GM12878 (cell line): Measurements from ENCODE around the gene CYSTM1. TPM values are rescaled to one million over a fixed set of nuclear protein-coding genes. Genes with fewer than 3 reads are reported as not detected.

Experiments used
- ATAC-seq: fragments of 200-7000 bp; cut with Tn5 transposase; 3 replicates; pipeline ENCODE4 v1.9.1; 2020; ENCODE audit warnings: mild to moderate bottlenecking, moderate library complexity
- BruUV-seq: library from RNA; stranded (reverse); fragments of 400-500 nt; replicated peaks from 2 replicates; lab custom pipeline; 2021; lab: Mats Ljungman, UMichigan
- CTCF ChIA-PET: fragments of 300-600 bp; sonication (Branson Sonifier 250); formaldehyde crosslinking; extraction: SDS; loops from one replicate; lab custom pipeline; 2021; ENCODE audit warnings: inconsistent platforms; lab: Yijun Ruan, JAX
- POLR2A ChIA-PET: fragments of 350-600 bp; formaldehyde crosslinking; extraction: SDS; loops from one replicate; lab custom pipeline; 2021; ENCODE audit warnings: inconsistent platforms; lab: Charles Lee
- RAD21 ChIA-PET: fragments of 300-600 bp; sonication (Branson Sonifier 250); formaldehyde crosslinking; loops from one replicate; lab custom pipeline; 2023; ENCODE audit warnings: antibody characterized with exemption; ENCODE audit not compliant: unreplicated experiment; lab: Charles Lee
- SMC1A ChIA-PET: fragments of 300-600 bp; sonication (Branson Sonifier 250); formaldehyde crosslinking; loops from one replicate; lab custom pipeline; 2023; ENCODE audit not compliant: unreplicated experiment, uncharacterized antibody; lab: Charles Lee
- DNase-seq: peaks from one replicate; pipeline ENCODE4 v3.0.0-alpha.2; 2011; ENCODE audit warnings: low read depth, low spot score
- FAIRE-seq: peaks from 3 replicates; lab custom pipeline; 2011; peaks lifted over from hg19 to GRCh38; lab: Jason Lieb, UNC
- H2AFZ ChIP-seq: 2 replicates; pipeline ENCODE4 v1.6.0; 2011; ENCODE audit warnings: low read depth, low read length, control low read depth; ENCODE audit not compliant: control insufficient read depth
- H3K27ac ChIP-seq: 2 replicates; pipeline ENCODE4 v1.5.1; 2011; ENCODE audit warnings: control low read depth; ENCODE audit not compliant: control insufficient read depth, insufficient read depth
- H3K27me3 ChIP-seq, 2 experiments: replicated peaks in 1 of 2; 2 replicates each; pipeline versions ENCODE4 v1.6.0 to v1.6.1; 2011; ENCODE audit warnings: low read length in 1 of 2; ENCODE audit not compliant: control insufficient read depth in 2 of 2, insufficient read depth in 2 of 2
- H3K36me3 ChIP-seq, 2 experiments: 2 replicates each; pipeline ENCODE4 v1.5.1; 2011; ENCODE audit warnings: low read length in 1 of 2; ENCODE audit not compliant: control insufficient read depth in 2 of 2, insufficient read depth in 2 of 2
- H3K4me1 ChIP-seq: 2 replicates; pipeline ENCODE4 v1.6.1; 2011; ENCODE audit warnings: mild to moderate bottlenecking, low read length, moderate library complexity, mixed read lengths; ENCODE audit not compliant: control insufficient read depth, insufficient read depth
- H3K4me2 ChIP-seq: 2 replicates; pipeline ENCODE4 v1.6.0; 2011; ENCODE audit warnings: control low read depth; ENCODE audit not compliant: control insufficient read depth, insufficient read depth
- H3K4me3 ChIP-seq: fragments of 200-600 bp; sonication (generic); 2 replicates; pipeline ENCODE4 v1.5.1; 2016
- H3K79me2 ChIP-seq: 2 replicates; pipeline ENCODE4 v1.6.0; 2011; ENCODE audit warnings: low read length; ENCODE audit not compliant: control insufficient read depth, insufficient read depth
- H3K9ac ChIP-seq: 2 replicates; pipeline ENCODE4 v1.8.0; 2011; ENCODE audit warnings: low read length, control low read depth, mixed read lengths; ENCODE audit not compliant: control insufficient read depth, insufficient read depth
- H3K9me3 ChIP-seq: replicated peaks from 3 replicates; pipeline ENCODE4 v1.5.1; 2011; ENCODE audit warnings: mild to moderate bottlenecking, low read length; ENCODE audit not compliant: control insufficient read depth, insufficient read depth
- H4K20me1 ChIP-seq: 2 replicates; pipeline ENCODE4 v1.6.0; 2011; ENCODE audit not compliant: control insufficient read depth, insufficient read depth
- ASH2L ChIP-seq: fragments of 300-600, 200-600 bp; sonication (generic); IDR thresholded peaks from 2 replicates; pipeline ENCODE4 v1.6.1; 2017; ENCODE audit warnings: low read depth, mild to moderate bottlenecking, borderline replicate concordance
- BCLAF1 ChIP-seq: fragments of 450-650 bp; IDR thresholded peaks from 2 replicates; pipeline ENCODE4 v1.6.1; 2017; ENCODE audit warnings: antibody characterized with exemption, mild to moderate bottlenecking, moderate library complexity
- BHLHE40 ChIP-seq, 2 experiments: fragments of 450-650 bp in 1 of 2; IDR thresholded peaks; 2 replicates each; pipeline ENCODE4 v1.6.1; 2011 to 2017; ENCODE audit warnings: low read depth in 2 of 2, borderline replicate concordance in 1 of 2, improper control_type of control experiment in 1 of 2, low read length in 1 of 2, mild to moderate bottlenecking in 1 of 2
- IRF4 ChIP-seq: IDR thresholded peaks from 2 replicates; pipeline ENCODE4 v1.6.1; 2011; ENCODE audit warnings: low read depth, low read length
- KLF5 ChIP-seq: fragments of 450-650 bp; IDR thresholded peaks from 2 replicates; pipeline ENCODE4 v1.6.1; 2014; ENCODE audit warnings: mild to moderate bottlenecking; ENCODE audit not compliant: partially characterized antibody
- MTA3 ChIP-seq: IDR thresholded peaks from 2 replicates; pipeline ENCODE4 v1.6.1; 2012; ENCODE audit warnings: low read length, inconsistent platforms, borderline replicate concordance
- NBN ChIP-seq: fragments of 450-650 bp; IDR thresholded peaks from 2 replicates; pipeline ENCODE4 v1.6.1; 2016
- NFYB ChIP-seq: IDR thresholded peaks from 2 replicates; pipeline ENCODE4 v1.6.1; 2011; ENCODE audit warnings: low read depth, mild to moderate bottlenecking, low read length, improper control_type of control experiment, moderate library complexity; ENCODE audit not compliant: insufficient read depth
- NR2C2 ChIP-seq: IDR thresholded peaks from 2 replicates; pipeline ENCODE4 v1.6.1; 2011; ENCODE audit warnings: borderline replicate concordance, low read depth; ENCODE audit not compliant: control insufficient read depth, insufficient read length
- RB1 ChIP-seq: fragments of 450-650 bp; formaldehyde crosslinking; IDR thresholded peaks from 2 replicates; pipeline ENCODE4 v1.6.1; 2017; ENCODE audit warnings: mild to moderate bottlenecking, borderline replicate concordance
- REST ChIP-seq: IDR thresholded peaks from 2 replicates; pipeline ENCODE4 v1.6.1; 2012; ENCODE audit warnings: mild to moderate bottlenecking, low read depth, low read length
- USF1 ChIP-seq: IDR thresholded peaks from 2 replicates; pipeline ENCODE4 v1.6.1; 2011; ENCODE audit warnings: borderline replicate concordance, low read depth, mild to moderate bottlenecking, moderate library complexity, mixed read lengths, low read length; ENCODE audit not compliant: insufficient read depth; ENCODE audit errors: extremely low read length
- WGBS: methylation state at CpG from one replicate; pipeline ENCODE4 v1.1.6; 2016; ENCODE audit warnings: low lambda C conversion rate; ENCODE audit not compliant: insufficient replicate concordance, insufficient coverage; ENCODE audit errors: missing lambda C conversion rate; 5-methylcytosine and 5-hydroxymethylcytosine counted together
- in situ Hi-C: fragments of 300-500 bp; cut with MboI; formaldehyde crosslinking; loops from 9 replicates; pipeline ENCODE4 v1.14.3; 2018; ENCODE audit warnings: mixed read lengths
- intact Hi-C: fragments of 100-400 bp; cut with micrococcal nuclease; formaldehyde crosslinking; loops from one replicate; pipeline ENCODE4 v1.14.2; 2022; ENCODE audit not compliant: unreplicated experiment
- polyA plus RNA-seq, 11 experiments: library from polyadenylated mRNA; depleted of rRNA in 4 of 11; unstranded in 6 of 11; stranded (reverse) in 5 of 11; fragments of >200 nt; fragmentation: Nextera tagmentation in 4 of 11; fragmentation: Illumina TruSeq in 1 of 11; extraction: Ambion mirVana in 4 of 11; extraction: Trizol in 1 of 11; gene quantifications; 1 replicate in 1 of 11; 2 replicates in 10 of 11; pipeline versions ENCODE4 v1.2.1 to v1.2.3, GENCODE V29; 2011 to 2016; ENCODE audit warnings: inconsistent platforms in 2 of 11, missing spikeins in 2 of 11, low read depth in 1 of 11
- total RNA-seq, 4 experiments: library from RNA; depleted of rRNA in 3 of 4; stranded (reverse); fragments of >200 nt in 3 of 4; fragmentation: Illumina TruSeq in 1 of 4; extraction: Trizol in 1 of 4; gene quantifications; 2 replicates each; pipeline versions ENCODE4 v1.2.1 to v1.2.3, GENCODE V29; 2013 to 2021
- TF ChIP-seq, protein P1 (sequence below): IDR thresholded peaks from 2 replicates; pipeline ENCODE4 v1.6.1; 2011; ENCODE audit warnings: low read depth, low read length, improper control_type of control experiment, borderline replicate concordance

The CYSTM1 gene
- total and polyA plus RNA-seq, 10 of the 15 experiments (the other 5 are each of a cell fraction or from before 2014, with no cell fraction given), result 52.7 to 261 (median 98.7) TPM

GRCh38 chr5:140196115-140196814 lies 21.3 kb downstream of the CYSTM1 start (continued):
- TF ChIP-seq REST (no peak), NR2C2 (no peak), USF1 (no peak), NBN (no peak), NFYB (no peak), IRF4 (no peak)

- no peak overlapping the region for H3K4me2 ChIP-seq
- FAIRE-seq, result no peak
- TF ChIP-seq, protein P1, sequence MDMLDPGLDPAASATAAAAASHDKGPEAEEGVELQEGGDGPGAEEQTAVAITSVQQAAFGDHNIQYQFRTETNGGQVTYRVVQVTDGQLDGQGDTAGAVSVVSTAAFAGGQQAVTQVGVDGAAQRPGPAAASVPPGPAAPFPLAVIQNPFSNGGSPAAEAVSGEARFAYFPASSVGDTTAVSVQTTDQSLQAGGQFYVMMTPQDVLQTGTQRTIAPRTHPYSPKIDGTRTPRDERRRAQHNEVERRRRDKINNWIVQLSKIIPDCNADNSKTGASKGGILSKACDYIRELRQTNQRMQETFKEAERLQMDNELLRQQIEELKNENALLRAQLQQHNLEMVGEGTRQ, result no peak
- TF ChIP-seq IRF4 (no peak), MTA3 (no peak), RB1 (no peak), ASH2L (no peak), BCLAF1 (no peak), BHLHE40 (IDR thresholded peaks at IDR 0.05; ENCODE audit: borderline replicate concordance in 1 of 2, low read depth in 2 of 2, low read length in 1 of 2) (no peak), KLF5 (no peak)
Observed at GRCh38 chr5:140197023-140197422, 22.0 kb downstream of the CYSTM1 start.

More at GRCh38 chr5:140197023-140197422, 22.0 kb downstream of the CYSTM1 start:
- in situ Hi-C loops (no loop called here), intact Hi-C loops (no loop called here)
- H3K27ac ChIP-seq, result no peak overlapping the region
- H3K4me1 ChIP-seq, result no peaks in the 10 kb centered on the region
- ChIA-PET CTCF (interaction anchor here (1.3 kb wide), 2 partner anchors 17 to 48 kb away, joined by 3 read pairs; no protein-coding TSS in a partner anchor), SMC1A (interaction anchor here (1.1 to 1.7 kb wide), 2 partner anchors 24 to 63 kb away, joined by 3 read pairs; no protein-coding TSS in a partner anchor), POLR2A (interaction anchor here (0.7 kb wide), 1 partner anchor 9 kb away, joined by 3 read pairs; no protein-coding TSS in a partner anchor), RAD21 (no interaction called here)
- DNase-seq (no peak), ATAC-seq (no peak)
- no TSS peak for BruUV-seq
- no peaks in the 10 kb centered on the region for H4K20me1 ChIP-seq
- H3K27me3 ChIP-seq, result no peaks in the 10 kb centered on the region
- no peak overlapping the region for H3K9ac ChIP-seq
- 95% methylated on average over 2 of the region's 2 CpGs for WGBS
- H3K79me2 ChIP-seq, result no peaks in the 10 kb centered on the region
- H3K4me3 ChIP-seq, result no peak overlapping the region
- no peak overlapping the region for H2AFZ ChIP-seq
- H3K9me3 ChIP-seq, result no peaks in the 10 kb centered on the region
- no peaks in the 10 kb centered on the region; a peak in 1 of 4 replicates for H3K36me3 ChIP-seq
